HepG2 (cell line): ENCODE data around the gene HIGD1A.

Experiments
- KAT7 ChIP-seq: IDR thresholded peaks from 2 replicates; pipeline ENCODE4 v1.6.1; 2018; ENCODE audit warnings: borderline replicate concordance, missing compliant biosample characterization
- MYNN ChIP-seq: sonication (generic); formaldehyde crosslinking; IDR thresholded peaks from 2 replicates; pipeline ENCODE4 v1.4.0; 2020; ENCODE audit warnings: mild to moderate bottlenecking, low read depth, missing genetic modification reagents
- SOX6 ChIP-seq, 2 experiments: fragments of 450-650 bp in 1 of 2; sonication (generic) in 1 of 2; formaldehyde crosslinking in 1 of 2; IDR thresholded peaks; 2 replicates each; pipeline versions ENCODE4 v1.4.0 to v1.6.1; 2017 to 2020; ENCODE audit warnings: antibody characterized with exemption in 1 of 2, mild to moderate bottlenecking in 1 of 2, missing genetic modification reagents in 1 of 2
- TOE1 ChIP-seq: sonication (generic); formaldehyde crosslinking; IDR thresholded peaks from 2 replicates; pipeline ENCODE4 v1.4.0; 2020; ENCODE audit warnings: mild to moderate bottlenecking, missing genetic modification reagents
- ZNF274 ChIP-seq: sonication (generic); formaldehyde crosslinking; IDR thresholded peaks from 2 replicates; pipeline ENCODE4 v1.5.1; 2020; ENCODE audit warnings: mild to moderate bottlenecking, missing genetic modification reagents

DNA sequence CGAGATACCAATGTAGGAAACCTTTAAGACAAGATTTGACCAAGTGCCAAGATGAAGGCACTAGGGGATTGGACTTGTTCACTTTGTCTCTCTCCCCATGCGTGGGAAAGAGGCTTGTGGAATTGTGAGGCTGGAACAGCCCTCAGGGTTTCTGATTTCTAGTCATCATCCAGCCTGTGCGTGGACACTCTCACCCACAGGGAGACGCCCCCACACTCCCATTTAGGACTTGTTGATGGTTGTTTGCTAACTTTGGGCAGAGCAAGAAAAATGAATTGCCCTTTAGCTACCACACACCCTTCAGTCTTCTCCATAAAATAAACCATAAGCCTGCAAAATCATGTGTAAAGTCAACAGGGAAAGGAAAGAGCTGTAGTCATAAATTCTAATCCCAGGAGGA is 23.4 kb upstream of the HIGD1A start:
- no peak for TF ChIP-seq TOE1
- TF ChIP-seq SOX6 (IDR thresholded peaks at IDR 0.05) = no peak
- no peak for TF ChIP-seq SOX6 (CRISPR knock-in tag; IDR thresholded peaks at IDR 0.05)
- no peak for TF ChIP-seq MYNN (CRISPR knock-in tag)
- TF ChIP-seq KAT7 (CRISPR knock-in tag) = no peak
- no peak for TF ChIP-seq ZNF274 (CRISPR knock-in tag)
